SKM-1 treated with dmso at 0.1 percent for 144 hours (cell line): Measurements from ENCODE around the gene TMEM26.
"Not testable (repeated sequence)": the region's sequence is repeated elsewhere in the genome, so short reads cannot be mapped to it uniquely, and the experiment has no call there.

Experiments used
- DNase-seq: peaks from one replicate; lab custom pipeline; 2025; ENCODE audit not compliant: unreplicated experiment; lab: John Stamatoyannopoulos, UW

TMEM26 gene

DNA sequence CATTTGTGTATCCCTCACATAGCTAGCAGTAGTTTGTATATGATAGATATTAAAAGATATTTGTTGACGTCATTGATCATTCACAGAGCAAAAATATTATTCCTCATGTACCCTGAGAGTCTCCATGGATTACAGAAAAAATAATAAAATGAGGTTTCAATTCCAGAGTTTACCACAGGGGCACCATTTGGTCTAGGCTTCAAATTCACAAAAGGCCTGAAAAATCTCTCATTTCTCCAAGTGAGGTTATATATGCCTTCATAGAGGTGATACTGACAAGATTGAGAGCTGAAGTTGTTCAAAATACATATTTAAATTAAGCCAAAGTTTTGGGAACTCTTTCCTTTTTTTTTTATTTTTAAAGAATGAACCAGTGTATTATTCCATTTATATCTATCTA, 52.7 kb downstream of the TMEM26 start:
- DNase-seq, result no peak

- no peak for DNase-seq
These were observed 53.8 kb downstream of the TMEM26 start for GRCh38 chr10:61399406-61399805.

DNA sequence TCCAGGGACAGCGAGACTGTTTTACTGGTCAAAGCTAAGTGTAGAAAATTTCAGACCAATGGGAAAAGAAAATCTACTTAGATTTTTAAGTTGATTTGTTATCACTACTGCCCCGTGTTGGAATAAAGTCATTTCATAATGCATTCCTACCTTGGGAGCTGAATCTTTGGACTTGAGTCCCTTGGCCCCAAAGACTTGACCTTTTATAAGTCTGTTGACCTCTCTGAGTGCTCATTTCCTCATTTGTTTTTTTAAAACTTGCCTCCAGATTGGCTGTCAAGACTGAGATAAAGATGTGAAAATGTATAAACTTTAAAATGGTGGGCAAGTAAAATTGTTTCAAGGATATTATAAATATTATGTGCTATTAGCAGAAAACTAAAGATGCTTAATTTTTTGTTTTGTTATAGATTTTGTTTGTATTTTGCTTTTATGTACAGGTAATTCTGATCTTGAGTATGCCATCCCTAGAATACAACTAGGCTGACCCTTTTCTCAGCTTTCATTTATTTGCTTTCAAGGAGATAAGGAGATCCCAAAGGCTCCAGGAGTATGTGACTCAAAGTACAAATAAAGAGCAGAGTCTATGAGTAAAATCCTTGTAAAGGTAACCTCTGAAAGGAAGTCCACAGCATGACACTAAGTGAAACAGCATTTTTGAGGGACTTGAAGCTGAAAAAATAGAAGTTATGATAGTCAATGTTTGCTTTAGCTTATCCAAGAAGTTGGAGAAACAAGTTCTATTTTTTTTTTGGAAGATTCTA, 54.6 kb downstream of the TMEM26 start:
- no peak for DNase-seq

GRCh38 chr10:61397175-61397986, 55.8 kb downstream of the TMEM26 start:
- DNase-seq, result peak; percentile 31

- no peak for DNase-seq
These were observed 61.9 kb downstream of the TMEM26 start for GRCh38 chr10:61391281-61391680.

GRCh38 chr10:61390851-61391250, 62.3 kb downstream of the TMEM26 start:
- no peak for DNase-seq

DNA sequence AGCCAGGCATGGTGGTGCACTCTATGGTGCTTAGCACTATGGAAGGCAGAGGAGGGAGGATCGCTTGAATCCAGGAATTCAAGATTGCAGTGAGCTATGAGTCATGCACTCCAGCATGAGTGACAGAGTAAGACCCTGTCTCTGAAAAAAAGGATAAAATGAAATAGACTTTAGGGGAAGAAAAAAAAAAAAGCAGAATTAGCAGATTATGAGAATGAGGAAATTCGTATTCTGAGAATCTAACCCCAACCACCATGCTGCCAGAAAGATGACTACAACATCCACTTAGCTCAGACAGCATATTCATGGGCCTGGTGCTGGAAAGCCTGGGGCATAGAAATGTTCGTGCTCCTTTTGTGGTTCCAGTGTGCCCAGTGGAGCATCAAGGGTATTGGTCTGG, 63.3 kb downstream of the TMEM26 start:
- DNase-seq, result no peak

DNA sequence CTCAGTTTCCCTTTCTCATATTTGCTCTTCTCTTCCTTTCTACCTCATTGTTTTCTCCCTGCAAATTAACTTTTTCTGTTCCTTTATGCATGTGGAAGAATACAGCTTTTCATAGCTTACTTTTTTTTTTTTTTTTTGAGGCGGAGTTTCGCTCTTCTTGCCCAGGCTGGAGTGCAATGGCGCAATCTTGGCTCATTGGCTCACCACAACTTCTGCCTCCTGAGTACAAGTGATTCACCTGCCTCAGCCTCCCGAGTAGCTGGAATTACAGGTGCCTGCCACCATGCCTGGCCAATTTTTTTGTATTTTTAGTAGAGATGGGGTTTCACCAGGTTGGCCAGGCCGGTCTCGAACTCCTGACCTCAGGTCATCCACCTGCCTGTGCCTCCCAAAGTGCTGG, 64.2 kb downstream of the TMEM26 start:
- not testable (repeated sequence) for DNase-seq

- DNase-seq, result peak; percentile 19
These were observed 67.8 kb downstream of the TMEM26 start for GRCh38 chr10:61385231-61386001.

DNA sequence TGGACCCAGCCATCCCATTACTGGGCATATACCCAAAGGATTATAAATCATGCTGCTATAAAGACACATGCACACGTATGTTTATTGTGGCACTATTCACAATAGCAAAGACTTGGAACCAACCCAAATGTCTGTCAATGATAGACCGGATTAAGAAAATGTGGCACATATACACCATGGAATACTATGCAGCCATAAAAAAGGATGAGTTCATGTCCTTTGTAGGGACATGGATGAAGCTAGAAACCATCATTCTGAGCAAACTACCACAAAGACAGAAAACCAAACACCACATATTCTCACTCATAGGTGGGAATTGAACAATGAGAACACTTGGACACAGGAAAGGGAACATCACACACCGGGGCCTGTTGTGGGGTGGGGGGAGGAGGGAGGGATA, 72.0 kb downstream of the TMEM26 start:
- DNase-seq, result not testable (repeated sequence)

GRCh38 chr10:61378865-61379264, 74.3 kb downstream of the TMEM26 start:
- no peak for DNase-seq

- DNase-seq, result no peak
These were observed 76.2 kb downstream of the TMEM26 start for GRCh38 chr10:61376908-61377368.

- no peak for DNase-seq
These were observed 76.8 kb downstream of the TMEM26 start for GRCh38 chr10:61376377-61376776.

DNA sequence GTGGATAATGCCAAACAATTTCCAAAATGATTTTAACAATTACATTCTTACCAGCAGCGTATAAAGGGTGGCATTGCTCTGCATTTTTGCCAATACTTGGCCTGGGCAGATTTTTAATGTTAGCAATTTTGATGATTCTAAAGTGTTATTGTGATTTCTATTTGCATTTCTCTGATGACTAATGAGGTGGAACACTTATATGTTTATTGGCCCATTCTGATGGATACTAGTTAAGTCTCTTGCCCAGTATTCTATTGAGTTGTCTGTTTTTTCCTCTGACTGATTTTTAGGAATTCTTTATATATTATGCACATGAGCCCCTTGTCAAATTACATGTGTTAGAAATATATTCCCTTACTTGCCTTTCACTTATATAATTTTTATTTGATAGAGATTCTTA, 86.8 kb downstream of the TMEM26 start:
- no peak for DNase-seq

- no peak for DNase-seq
These were observed 88.6 kb downstream of the TMEM26 start for GRCh38 chr10:61364619-61365018.

- DNase-seq, result no peak
These were observed 90.2 kb downstream of the TMEM26 start for GRCh38 chr10:61363006-61363405.

- no peak for DNase-seq
These were observed 93.7 kb downstream of the TMEM26 start for GRCh38 chr10:61359452-61359851.

DNA sequence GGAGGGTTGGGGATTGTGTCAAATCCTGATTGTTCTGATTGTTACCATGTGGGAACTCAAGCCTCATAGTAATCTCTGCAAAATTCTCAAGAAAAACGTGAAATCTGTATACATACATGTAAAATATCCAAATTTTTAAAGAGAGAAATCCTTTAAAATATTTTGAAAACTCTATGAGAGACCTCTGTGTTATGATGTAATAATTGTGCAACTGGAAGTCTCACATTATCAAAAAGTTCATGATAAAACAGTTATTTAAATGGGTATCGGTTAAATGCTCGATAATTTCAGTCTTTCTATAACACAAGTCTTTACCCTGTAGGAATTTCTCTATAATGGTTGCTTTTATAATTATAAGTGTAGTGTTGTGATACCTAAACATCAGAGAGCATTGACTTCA, 95.5 kb downstream of the TMEM26 start:
- DNase-seq, result no peak
